A673 (cell line): Measurements from ENCODE around the gene SMOC1.

Experiments
- EZH2 ChIP-seq: fragments of 200-600 bp; sonication (generic); IDR thresholded peaks from 2 replicates; pipeline ENCODE4 v1.6.1; 2017; ENCODE audit warnings: borderline replicate concordance, low read depth, mild to moderate bottlenecking, mixed read lengths, antibody characterized with exemption, low read length; ENCODE audit not compliant: poor library complexity, severe bottlenecking
- TF ChIP-seq, protein P1 (sequence below): fragments of 300-800, 200-600 bp; sonication (generic); conservative IDR thresholded peaks from 2 replicates; pipeline ENCODE4 v1.5.1; 2017; ENCODE audit warnings: low read depth, mild to moderate bottlenecking, antibody characterized with exemption, low read length, moderate library complexity, mixed read lengths

DNA sequence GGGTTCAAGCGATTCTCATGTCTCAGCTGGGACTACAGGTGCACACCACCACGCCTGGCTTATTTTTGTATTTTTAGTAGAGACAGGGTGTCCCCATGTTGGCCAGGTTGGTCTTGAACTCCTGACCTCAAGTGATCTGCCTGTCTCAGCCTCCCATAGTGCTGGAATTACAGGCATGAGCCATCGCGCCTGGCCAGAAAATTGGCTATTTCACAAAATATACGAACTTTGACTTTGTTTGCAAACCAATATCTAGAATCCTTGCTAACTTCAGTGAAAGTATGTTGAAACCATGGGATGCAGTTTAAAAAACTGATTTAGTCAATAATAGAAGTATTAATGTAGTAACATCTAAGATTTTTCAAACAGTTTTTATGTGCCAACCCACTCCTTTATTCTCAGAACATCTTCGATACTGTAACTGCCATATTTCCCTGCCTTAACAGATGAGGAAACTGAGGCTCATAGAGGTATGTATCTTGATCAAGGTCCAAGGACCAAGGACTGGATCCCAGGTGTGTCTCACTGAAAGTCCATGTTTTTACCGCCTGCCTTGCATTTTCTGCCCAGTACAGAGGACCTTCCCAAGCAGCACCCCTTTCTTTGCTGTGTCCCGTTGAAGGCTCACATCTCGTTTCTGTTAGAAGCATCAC is 54.5 kb downstream of the SMOC1 start:
- TF ChIP-seq, protein P1, sequence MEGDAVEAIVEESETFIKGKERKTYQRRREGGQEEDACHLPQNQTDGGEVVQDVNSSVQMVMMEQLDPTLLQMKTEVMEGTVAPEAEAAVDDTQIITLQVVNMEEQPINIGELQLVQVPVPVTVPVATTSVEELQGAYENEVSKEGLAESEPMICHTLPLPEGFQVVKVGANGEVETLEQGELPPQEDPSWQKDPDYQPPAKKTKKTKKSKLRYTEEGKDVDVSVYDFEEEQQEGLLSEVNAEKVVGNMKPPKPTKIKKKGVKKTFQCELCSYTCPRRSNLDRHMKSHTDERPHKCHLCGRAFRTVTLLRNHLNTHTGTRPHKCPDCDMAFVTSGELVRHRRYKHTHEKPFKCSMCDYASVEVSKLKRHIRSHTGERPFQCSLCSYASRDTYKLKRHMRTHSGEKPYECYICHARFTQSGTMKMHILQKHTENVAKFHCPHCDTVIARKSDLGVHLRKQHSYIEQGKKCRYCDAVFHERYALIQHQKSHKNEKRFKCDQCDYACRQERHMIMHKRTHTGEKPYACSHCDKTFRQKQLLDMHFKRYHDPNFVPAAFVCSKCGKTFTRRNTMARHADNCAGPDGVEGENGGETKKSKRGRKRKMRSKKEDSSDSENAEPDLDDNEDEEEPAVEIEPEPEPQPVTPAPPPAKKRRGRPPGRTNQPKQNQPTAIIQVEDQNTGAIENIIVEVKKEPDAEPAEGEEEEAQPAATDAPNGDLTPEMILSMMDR, result no peak
- no peak for TF ChIP-seq EZH2
